ENCODE measurements around the gene RASD2. TPM values are rescaled to one million over a fixed set of nuclear protein-coding genes. Genes with fewer than 3 reads are reported as not detected.

The RASD2 gene
- total RNA-seq, 1 experiment from 2014 or later, result 3.1 TPM

GRCh38 chr22:35528927-35529326 lies 11.7 kb upstream of the RASD2 start:
- ChIA-PET POLR2A (no interaction called here), CTCF (interaction anchor here (2.0 kb wide), 1 partner anchor 9 kb away, joined by 4 read pairs; no protein-coding TSS in a partner anchor)
- no peak overlapping the region for H3K27ac Mint-ChIP-seq
- no peak for ATAC-seq
- H3K4me1 Mint-ChIP-seq, result peaks cover 5% of the 10 kb centered on the region; the same call in 1 of the 2 replicates
- H3K36me3 Mint-ChIP-seq, result no peaks in the 10 kb centered on the region
- H3K27me3 Mint-ChIP-seq (ENCODE audit: low read depth), result no peaks in the 10 kb centered on the region
- no peak for DNase-seq (ENCODE audit: low spot score)
- H3K9me3 Mint-ChIP-seq, result peaks cover 6% of the 10 kb centered on the region
- no peak overlapping the region for H3K4me3 Mint-ChIP-seq
- no peak for TF ChIP-seq ATF6 (CRISPR knock-in tag; IDR thresholded peaks at IDR 0.05)
- TF ChIP-seq GTF2I (CRISPR knock-in tag; conservative IDR thresholded peaks at IDR 0.05), result peak; percentile 61; the same call in 1 of the 2 replicates

GRCh38 chr22:35530700-35531099 lies 9.9 kb upstream of the RASD2 start:
- Mint-ChIP-seq H3K4me3 (no peak overlapping the region), H3K4me1 (peaks cover 13% of the 10 kb centered on the region; the same call in 1 of the 2 replicates), H3K27me3 (ENCODE audit: low read depth) (no peaks in the 10 kb centered on the region), H3K9me3 (peaks cover 6% of the 10 kb centered on the region), H3K27ac (no peak overlapping the region), H3K36me3 (no peaks in the 10 kb centered on the region)
- ChIA-PET CTCF (interaction anchor here (0.9 kb wide), 1 partner anchor 100 kb away, joined by 3 read pairs; no protein-coding TSS in a partner anchor), POLR2A (no interaction called here)
- no peak for DNase-seq (ENCODE audit: low spot score)
- no peak for ATAC-seq
- TF ChIP-seq NR2C2 (CRISPR knock-in tag; IDR thresholded peaks at IDR 0.05), result no peak
- no peak for TF ChIP-seq ZBTB21 (CRISPR knock-in tag; IDR thresholded peaks at IDR 0.05; ENCODE audit: borderline replicate concordance)
- no peak for TF ChIP-seq NFE2L1 (CRISPR knock-in tag; IDR thresholded peaks at IDR 0.05)
- TF ChIP-seq OVOL2 (CRISPR knock-in tag; IDR thresholded peaks at IDR 0.05; ENCODE audit: borderline replicate concordance), result no peak
- TF ChIP-seq ATF3 (CRISPR knock-in tag; conservative IDR thresholded peaks at IDR 0.05), result no peak
- no peak for TF ChIP-seq TEAD1 (CRISPR knock-in tag; IDR thresholded peaks at IDR 0.05)
- no peak for TF ChIP-seq ATF6 (CRISPR knock-in tag; IDR thresholded peaks at IDR 0.05)
- no peak for TF ChIP-seq E2F1 (CRISPR knock-in tag; IDR thresholded peaks at IDR 0.05)
- no peak for TF ChIP-seq ZBTB43 (CRISPR knock-in tag; IDR thresholded peaks at IDR 0.05)
- no peak for TF ChIP-seq MYBL2 (CRISPR knock-in tag; IDR thresholded peaks at IDR 0.05)
- no peak for TF ChIP-seq ZNF232 (CRISPR knock-in tag; IDR thresholded peaks at IDR 0.05)
- no peak for TF ChIP-seq ERG (CRISPR knock-in tag; IDR thresholded peaks at IDR 0.05)
- no peak for TF ChIP-seq NR1H2 (CRISPR knock-in tag; IDR thresholded peaks at IDR 0.05)
- no peak for TF ChIP-seq ZNF317 (CRISPR knock-in tag; IDR thresholded peaks at IDR 0.05; ENCODE audit: borderline replicate concordance, low read depth)
- TF ChIP-seq ATF2 (CRISPR knock-in tag; IDR thresholded peaks at IDR 0.05; ENCODE audit: borderline replicate concordance, low read depth), result no peak
- no peak for TF ChIP-seq FOXP4 (CRISPR knock-in tag; IDR thresholded peaks at IDR 0.05)
- no peak for TF ChIP-seq IRF1 (CRISPR knock-in tag; IDR thresholded peaks at IDR 0.05)
- TF ChIP-seq ZNF423 (CRISPR knock-in tag; IDR thresholded peaks at IDR 0.05), result no peak
- no peak for TF ChIP-seq ZNF121 (CRISPR knock-in tag; IDR thresholded peaks at IDR 0.05)
